OCI-LY3 (cell line): ENCODE measurements around the gene GNAS-AS1.

ENCODE experiments used
- H2AFZ ChIP-seq: fragments of 200-600, 300-600 bp; shearing (Covaris generic); 2 replicates; pipeline ENCODE4 v1.6.0; 2014; ENCODE audit warnings: antibody characterized with exemption, low read depth, low read length
- H3K27ac ChIP-seq: fragments of 200-600, 300-600 bp; sonication (generic); 2 replicates; pipeline ENCODE4 v1.5.1; 2014; ENCODE audit warnings: mild to moderate bottlenecking, low read length, moderate library complexity, mixed read lengths
- H3K27me3 ChIP-seq: fragments of 200-600, 300-600 bp; sonication (generic); 2 replicates; pipeline ENCODE4 v1.6.1; 2014; ENCODE audit warnings: low read depth, low read length, mixed read lengths
- H3K36me3 ChIP-seq: fragments of 200-600, 300-600 bp; sonication (generic); replicated peaks from 2 replicates; pipeline ENCODE3; 2014; ENCODE audit warnings: low read depth, low read length, mixed read lengths
- H3K4me1 ChIP-seq: fragments of 300-600, 200-600 bp; sonication (generic); 2 replicates; pipeline ENCODE4 v1.6.1; 2014; ENCODE audit warnings: low read length, mixed read lengths
- H3K4me2 ChIP-seq: fragments of 200-600, 300-600 bp; sonication (generic); 2 replicates; pipeline ENCODE4 v1.6.1; 2014; ENCODE audit warnings: low read length, mixed read lengths
- H3K4me3 ChIP-seq: fragments of 300-600, 200-600 bp; sonication (generic); 2 replicates; pipeline ENCODE4 v1.5.1; 2014; ENCODE audit warnings: antibody characterized with exemption, mild to moderate bottlenecking, low read length, moderate library complexity
- H3K79me2 ChIP-seq: fragments of 300-600, 200-600 bp; shearing (Covaris generic); 2 replicates; pipeline ENCODE4 v1.6.1; 2014; ENCODE audit warnings: mild to moderate bottlenecking, low read length, mixed read lengths
- H3K9ac ChIP-seq: fragments of 300-600, 200-600 bp; shearing (Covaris generic); 2 replicates; pipeline ENCODE4 v1.6.0; 2014; ENCODE audit warnings: mild to moderate bottlenecking, low read length, moderate library complexity
- H3K9me3 ChIP-seq: fragments of 200-600, 300-600 bp; shearing (Covaris generic); 2 replicates; pipeline ENCODE4 v1.6.1; 2014; ENCODE audit warnings: low read length, mixed read lengths; ENCODE audit not compliant: insufficient read depth
- H4K20me1 ChIP-seq: fragments of 200-600, 300-600 bp; sonication (generic); 2 replicates; pipeline ENCODE4 v1.6.1; 2016; ENCODE audit warnings: low read length, mixed read lengths; ENCODE audit not compliant: insufficient read depth
- EZH2phosphoT487 ChIP-seq: fragments of 200-600 bp; shearing (Covaris generic); IDR thresholded peaks from 2 replicates; pipeline ENCODE4 v1.6.1; 2018; ENCODE audit warnings: antibody characterized with exemption, mixed run types, low read depth
- TF ChIP-seq, protein P1 (sequence below): fragments of 200-600, 300-600 bp; sonication (generic); IDR thresholded peaks from 2 replicates; pipeline ENCODE4 v1.5.1; 2014; ENCODE audit warnings: antibody characterized with exemption, low read length, low read depth

The GNAS-AS1 gene

DNA sequence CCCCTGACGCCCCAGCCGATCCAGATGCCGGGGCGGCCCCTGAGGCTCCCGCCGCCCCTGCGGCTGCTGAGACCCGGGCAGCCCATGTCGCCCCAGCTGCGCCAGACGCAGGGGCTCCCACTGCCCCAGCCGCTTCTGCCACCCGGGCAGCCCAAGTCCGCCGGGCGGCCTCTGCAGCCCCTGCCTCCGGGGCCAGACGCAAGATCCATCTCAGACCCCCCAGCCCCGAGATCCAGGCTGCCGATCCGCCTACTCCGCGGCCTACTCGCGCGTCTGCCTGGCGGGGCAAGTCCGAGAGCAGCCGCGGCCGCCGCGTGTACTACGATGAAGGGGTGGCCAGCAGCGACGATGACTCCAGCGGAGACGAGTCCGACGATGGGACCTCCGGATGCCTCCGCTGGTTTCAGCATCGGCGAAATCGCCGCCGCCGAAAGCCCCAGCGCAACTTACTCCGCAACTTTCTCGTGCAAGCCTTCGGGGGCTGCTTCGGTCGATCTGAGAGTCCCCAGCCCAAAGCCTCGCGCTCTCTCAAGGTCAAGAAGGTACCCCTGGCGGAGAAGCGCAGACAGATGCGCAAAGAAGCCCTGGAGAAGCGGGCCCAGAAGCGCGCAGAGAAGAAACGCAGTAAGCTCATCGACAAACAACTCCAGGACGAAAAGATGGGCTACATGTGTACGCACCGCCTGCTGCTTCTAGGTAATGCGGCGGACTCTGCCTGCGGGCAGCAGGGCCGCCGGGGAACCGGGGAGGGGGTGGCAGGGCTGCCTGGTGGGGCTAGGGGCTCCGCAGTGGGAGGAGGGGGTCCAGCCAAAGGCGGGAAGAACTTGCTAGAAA lies 4.2 kb upstream of the GNAS-AS1 start:
- H4K20me1 ChIP-seq = no peaks in the 10 kb centered on the region
- H3K79me2 ChIP-seq = peaks cover 12% of the 10 kb centered on the region
- peaks cover 27% of the 10 kb centered on the region for H3K27me3 ChIP-seq
- no peaks in the 10 kb centered on the region for H3K4me1 ChIP-seq
- TF ChIP-seq EZH2phosphoT487 = no peak
- TF ChIP-seq, protein P1, sequence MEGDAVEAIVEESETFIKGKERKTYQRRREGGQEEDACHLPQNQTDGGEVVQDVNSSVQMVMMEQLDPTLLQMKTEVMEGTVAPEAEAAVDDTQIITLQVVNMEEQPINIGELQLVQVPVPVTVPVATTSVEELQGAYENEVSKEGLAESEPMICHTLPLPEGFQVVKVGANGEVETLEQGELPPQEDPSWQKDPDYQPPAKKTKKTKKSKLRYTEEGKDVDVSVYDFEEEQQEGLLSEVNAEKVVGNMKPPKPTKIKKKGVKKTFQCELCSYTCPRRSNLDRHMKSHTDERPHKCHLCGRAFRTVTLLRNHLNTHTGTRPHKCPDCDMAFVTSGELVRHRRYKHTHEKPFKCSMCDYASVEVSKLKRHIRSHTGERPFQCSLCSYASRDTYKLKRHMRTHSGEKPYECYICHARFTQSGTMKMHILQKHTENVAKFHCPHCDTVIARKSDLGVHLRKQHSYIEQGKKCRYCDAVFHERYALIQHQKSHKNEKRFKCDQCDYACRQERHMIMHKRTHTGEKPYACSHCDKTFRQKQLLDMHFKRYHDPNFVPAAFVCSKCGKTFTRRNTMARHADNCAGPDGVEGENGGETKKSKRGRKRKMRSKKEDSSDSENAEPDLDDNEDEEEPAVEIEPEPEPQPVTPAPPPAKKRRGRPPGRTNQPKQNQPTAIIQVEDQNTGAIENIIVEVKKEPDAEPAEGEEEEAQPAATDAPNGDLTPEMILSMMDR = no peak
- no peak overlapping the region for H3K27ac ChIP-seq
- no peak overlapping the region for H3K4me2 ChIP-seq
- no peak overlapping the region for H2AFZ ChIP-seq
- no peaks in the 10 kb centered on the region for H3K9me3 ChIP-seq
- H3K4me3 ChIP-seq = no peak overlapping the region
- H3K9ac ChIP-seq = no peak overlapping the region
- H3K36me3 ChIP-seq = no peaks in the 10 kb centered on the region

DNA sequence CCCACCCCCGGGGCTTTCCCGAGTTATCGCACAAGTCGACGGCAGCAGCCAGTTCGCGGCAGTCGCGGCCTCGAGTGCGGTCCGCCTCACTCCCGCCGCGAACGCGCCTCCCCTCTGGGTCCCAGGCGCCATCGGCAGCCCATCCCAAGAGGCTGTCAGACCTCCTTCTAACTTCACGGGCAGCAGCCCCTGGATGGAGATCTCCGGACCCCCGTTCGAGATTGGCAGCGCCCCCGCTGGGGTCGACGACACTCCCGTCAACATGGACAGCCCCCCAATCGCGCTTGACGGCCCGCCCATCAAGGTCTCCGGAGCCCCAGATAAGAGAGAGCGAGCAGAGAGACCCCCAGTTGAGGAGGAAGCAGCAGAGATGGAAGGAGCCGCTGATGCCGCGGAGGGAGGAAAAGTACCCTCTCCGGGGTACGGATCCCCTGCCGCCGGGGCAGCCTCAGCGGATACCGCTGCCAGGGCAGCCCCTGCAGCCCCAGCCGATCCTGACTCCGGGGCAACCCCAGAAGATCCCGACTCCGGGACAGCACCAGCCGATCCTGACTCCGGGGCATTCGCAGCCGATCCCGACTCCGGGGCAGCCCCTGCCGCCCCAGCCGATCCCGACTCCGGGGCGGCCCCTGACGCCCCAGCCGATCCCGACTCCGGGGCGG lies 3.4 kb upstream of the GNAS-AS1 start:
- Histone ChIP-seq H3K4me2 (no peak overlapping the region), H3K4me1 (peaks cover 4% of the 10 kb centered on the region), H3K27ac (no peak overlapping the region), H3K9ac (no peak overlapping the region), H3K4me3 (no peak overlapping the region), H3K9me3 (no peaks in the 10 kb centered on the region), H3K79me2 (peaks cover 20% of the 10 kb centered on the region), H3K27me3 (peaks cover 22% of the 10 kb centered on the region), H3K36me3 (no peaks in the 10 kb centered on the region), H2AFZ (no peak overlapping the region), H4K20me1 (no peaks in the 10 kb centered on the region)
- TF ChIP-seq EZH2phosphoT487 = no peak
- TF ChIP-seq, protein P1 = no peak

DNA sequence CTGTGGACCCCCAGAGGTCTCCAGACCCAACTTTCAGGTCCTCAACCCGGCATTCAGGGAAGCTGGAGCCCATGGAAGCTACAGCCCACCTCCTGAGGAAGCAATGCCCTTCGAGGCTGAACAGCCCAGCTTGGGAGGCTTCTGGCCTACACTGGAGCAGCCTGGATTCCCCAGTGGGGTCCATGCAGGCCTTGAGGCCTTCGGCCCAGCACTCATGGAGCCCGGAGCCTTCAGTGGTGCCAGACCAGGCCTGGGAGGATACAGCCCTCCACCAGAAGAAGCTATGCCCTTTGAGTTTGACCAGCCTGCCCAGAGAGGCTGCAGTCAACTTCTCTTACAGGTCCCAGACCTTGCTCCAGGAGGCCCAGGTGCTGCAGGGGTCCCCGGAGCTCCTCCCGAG lies 2.8 kb upstream of the GNAS-AS1 start:
- Histone ChIP-seq H2AFZ (no peak overlapping the region), H3K27me3 (peaks cover 15% of the 10 kb centered on the region), H3K4me1 (peaks cover 4% of the 10 kb centered on the region), H4K20me1 (no peaks in the 10 kb centered on the region), H3K4me2 (no peak overlapping the region), H3K36me3 (no peaks in the 10 kb centered on the region), H3K79me2 (peaks cover 26% of the 10 kb centered on the region), H3K27ac (no peak overlapping the region), H3K9me3 (no peaks in the 10 kb centered on the region), H3K9ac (no peak overlapping the region), H3K4me3 (no peak overlapping the region)
- TF ChIP-seq, protein P1 = no peak
- no peak for TF ChIP-seq EZH2phosphoT487

GRCh38 chr20:58852543-58853271 lies 2.0 kb upstream of the GNAS-AS1 start, which contains the start of gene GNAS:
GNAS (plus strand) TSS chr20:58852716.
- Histone ChIP-seq H3K9me3 (no peaks in the 10 kb centered on the region), H4K20me1 (no peaks in the 10 kb centered on the region), H2AFZ (no peak within 1 kb of the TSS), H3K27me3 (peaks cover 9% of the 10 kb centered on the region), H3K79me2 (peaks cover 32% of the 10 kb centered on the region), H3K4me2 (no peak within 1 kb of the TSS), H3K9ac (no peak within 1 kb of the TSS), H3K4me3 (no peak within 1 kb of the TSS), H3K4me1 (peaks cover 4% of the 10 kb centered on the region), H3K36me3 (peaks cover under 1% of the 10 kb centered on the region), H3K27ac (no peak within 1 kb of the TSS)
- TF ChIP-seq EZH2phosphoT487 = no peak
- TF ChIP-seq, protein P1 = no peak
